Right lobe of liver (tissue), 6 donors: ENCODE data around the gene ATP1A3. TPM values are rescaled to one million over a fixed set of nuclear protein-coding genes. Genes with fewer than 3 reads are reported as not detected.

ENCODE experiments used
- ATAC-seq, 4 donors: fragments of 200-7000 bp; cut with Tn5 transposase; one replicate each; pipeline ENCODE4 v1.9.1; 2020; ENCODE audit warnings: mild to moderate bottlenecking in 4 of 4, moderate library complexity in 4 of 4
- DNase-seq, 3 donors: peaks; one replicate each; pipeline ENCODE4 v3.0.0-alpha.2; 2020
- H3K27ac ChIP-seq, 3 donors: fragments of 200-600 bp; one replicate each; pipeline ENCODE4 v1.8.0; 2022
- H3K27me3 ChIP-seq, 2 donors: fragments of 200-600 bp; one replicate each; pipeline ENCODE4 v1.8.0; 2022
- H3K36me3 ChIP-seq, 4 donors: fragments of 200-600 bp; sonication (generic) in 1 of 4; one replicate each; pipeline versions ENCODE4 v1.5.1 to v1.8.0; 2017 to 2022; ENCODE audit warnings: control low read depth in 1 of 4
- H3K4me1 ChIP-seq, 4 donors: fragments of 200-600 bp; sonication (generic) in 1 of 4; one replicate each; pipeline versions ENCODE4 v1.5.1 to v1.8.0; 2017 to 2022; ENCODE audit warnings: control low read depth in 1 of 4
- H3K4me3 ChIP-seq, 3 donors: fragments of 200-600 bp; one replicate each; pipeline ENCODE4 v1.8.0; 2022
- H3K9me3 ChIP-seq, 4 donors: fragments of 200-600 bp; sonication (generic) in 1 of 4; one replicate each; pipeline versions ENCODE4 v1.5.1 to v1.8.0; 2017 to 2022; ENCODE audit warnings: control low read depth in 1 of 4
- CTCF ChIP-seq, 4 donors: fragments of 200-600 bp in 3 of 4; fragments of 450-650 bp in 1 of 4; IDR thresholded peaks; one replicate each; pipeline versions ENCODE4 v1.5.1 to v1.8.0; 2016 to 2022; ENCODE audit warnings: antibody characterized with exemption in 4 of 4, mild to moderate bottlenecking in 2 of 4
- POLR2A ChIP-seq: fragments of 450-650 bp; IDR thresholded peaks from one replicate; pipeline ENCODE4 v1.6.1; 2017; ENCODE audit warnings: antibody characterized with exemption, mild to moderate bottlenecking
- WGBS: methylation state at CpG from one replicate; pipeline ENCODE4 v1.1.6; 2018; ENCODE audit warnings: low coverage, low lambda C conversion rate; ENCODE audit not compliant: insufficient coverage; ENCODE audit errors: missing lambda C conversion rate; 5-methylcytosine and 5-hydroxymethylcytosine counted together
- intact Hi-C, 2 donors: fragments of 100-400 bp; cut with DNase I; formaldehyde crosslinking; loops; one replicate each; pipeline versions ENCODE4 v1.11.2 to v1.14.1; 2022
- total RNA-seq, 6 experiments: library from RNA; depleted of rRNA in 2 of 6; stranded (reverse); fragments of >200 nt in 2 of 6; fragmentation: NEBNext Ultra II Directional in 3 of 6; extraction: Animal tissue kit (Norgen Biotek cat#: 25700) in 3 of 6; gene quantifications; one replicate each; pipeline versions ENCODE4 v1.1.0 to v1.2.4, GENCODE V29; 2016 to 2023
- donor health status: DM: no; HTN: yes; CAD: no.
- donor health status: DM: no; HTN: no; CAD: no.
- donor health status: DM: no; HTN: no; CAD: no.
- donor health status: DM: no; HTN: yes; CAD: no.
- donor health status: DM: no; HTN: yes; CAD: no.

ATP1A3 gene
- total RNA-seq, 6 experiments from 2014 or later, result 0.07 TPM; not detected in 4

- ATAC-seq, result no peak
- WGBS, result 8% methylated on average over 22 of the region's 43 CpGs
- intact Hi-C loops, result no loop called here
- H3K36me3 ChIP-seq, result no peaks in the 10 kb centered on the region
- TF ChIP-seq POLR2A (no peak), CTCF (IDR thresholded peaks at IDR 0.05) (no peak)
- peaks cover 0 to 7% (median 0%) of the 10 kb centered on the region in 4 donors for H3K4me1 ChIP-seq
- no peaks in the 10 kb centered on the region for H3K9me3 ChIP-seq
- H3K27me3 ChIP-seq, result peaks cover 4 to 46% of the 10 kb centered on the region in 2 donors
- H3K4me3 ChIP-seq, result peak overlapping the region in 1 of 3 donors; percentile 24
- no peak overlapping the region for H3K27ac ChIP-seq
- DNase-seq, result no peak
These were observed 66.4 kb downstream of the ATP1A3 start for GRCh38 chr19:41927497-41928192.

GRCh38 chr19:41926763-41927496 lies 67.1 kb downstream of the ATP1A3 start:
- ATAC-seq, result no peak
- H3K36me3 ChIP-seq, result no peaks in the 10 kb centered on the region
- H3K27me3 ChIP-seq, result peaks cover 4 to 49% of the 10 kb centered on the region in 2 donors
- H3K4me1 ChIP-seq, result peaks cover 0 to 7% (median 0%) of the 10 kb centered on the region in 4 donors
- WGBS, result 16% methylated on average over 10 of the region's 16 CpGs
- TF ChIP-seq POLR2A (no peak), CTCF (IDR thresholded peaks at IDR 0.05) (no peak)
- no peak overlapping the region for H3K27ac ChIP-seq
- H3K4me3 ChIP-seq, result no peak overlapping the region
- no peak for DNase-seq
- H3K9me3 ChIP-seq, result no peaks in the 10 kb centered on the region
- intact Hi-C loops, result no loop called here

- no peaks in the 10 kb centered on the region for H3K9me3 ChIP-seq
- no peak overlapping the region for H3K27ac ChIP-seq
- H3K4me1 ChIP-seq, result peaks cover 0 to 7% (median 0%) of the 10 kb centered on the region in 4 donors
- intact Hi-C loops, result no loop called here
- 17% methylated on average over 22 of the region's 27 CpGs for WGBS
- H3K27me3 ChIP-seq, result peaks cover 2 to 49% of the 10 kb centered on the region in 2 donors
- DNase-seq (no peak), ATAC-seq (no peak)
- no peaks in the 10 kb centered on the region for H3K36me3 ChIP-seq
- H3K4me3 ChIP-seq, result no peak overlapping the region
- no peak for TF ChIP-seq POLR2A
These were observed 67.8 kb downstream of the ATP1A3 start for GRCh38 chr19:41926028-41926762.

GRCh38 chr19:41925208-41926003 lies 68.6 kb downstream of the ATP1A3 start:
- ATAC-seq (no peak), DNase-seq (no peak)
- TF ChIP-seq POLR2A, result no peak
- TF ChIP-seq CTCF (IDR thresholded peaks at IDR 0.05), result no peak
- Histone ChIP-seq H3K9me3 (no peaks in the 10 kb centered on the region), H3K36me3 (no peaks in the 10 kb centered on the region), H3K4me3 (no peak overlapping the region), H3K27ac (no peak overlapping the region), H3K27me3 (peaks cover 0 to 42% of the 10 kb centered on the region in 2 donors), H3K4me1 (peaks cover 0 to 7% (median 0%) of the 10 kb centered on the region in 4 donors)
- WGBS, result 45% methylated on average over 6 of the region's 7 CpGs
- intact Hi-C loops, result no loop called here
